Fibroblast of the aortic adventitia (primary cell): ENCODE results near the gene NAPA. TPM values are rescaled to one million over a fixed set of nuclear protein-coding genes. Genes with fewer than 3 reads are reported as not detected.

Experiments
- DNase-seq: peaks from one replicate; pipeline ENCODE4 v3.0.0-alpha.2; 2010; ENCODE audit warnings: low read depth
- H3K4me3 ChIP-seq: 2 replicates; pipeline ENCODE4 v1.5.1; 2011; ENCODE audit warnings: low read depth, mild to moderate bottlenecking, control low read depth, low read length, moderate library complexity
- total RNA-seq: library from RNA; depleted of rRNA; stranded (reverse); fragments of >200 nt; gene quantifications from 2 replicates; pipeline ENCODE4 v1.2.3, GENCODE V29; 2012; ENCODE audit warnings: low replicate concordance
- TF ChIP-seq, protein P1 (sequence below): IDR thresholded peaks from 2 replicates; pipeline ENCODE4 v1.5.1; 2011; ENCODE audit warnings: mild to moderate bottlenecking, low read length, control low read depth, inconsistent platforms; ENCODE audit not compliant: insufficient read depth

Gene NAPA
- total RNA-seq, 1 donor: 63.4 TPM

DNA sequence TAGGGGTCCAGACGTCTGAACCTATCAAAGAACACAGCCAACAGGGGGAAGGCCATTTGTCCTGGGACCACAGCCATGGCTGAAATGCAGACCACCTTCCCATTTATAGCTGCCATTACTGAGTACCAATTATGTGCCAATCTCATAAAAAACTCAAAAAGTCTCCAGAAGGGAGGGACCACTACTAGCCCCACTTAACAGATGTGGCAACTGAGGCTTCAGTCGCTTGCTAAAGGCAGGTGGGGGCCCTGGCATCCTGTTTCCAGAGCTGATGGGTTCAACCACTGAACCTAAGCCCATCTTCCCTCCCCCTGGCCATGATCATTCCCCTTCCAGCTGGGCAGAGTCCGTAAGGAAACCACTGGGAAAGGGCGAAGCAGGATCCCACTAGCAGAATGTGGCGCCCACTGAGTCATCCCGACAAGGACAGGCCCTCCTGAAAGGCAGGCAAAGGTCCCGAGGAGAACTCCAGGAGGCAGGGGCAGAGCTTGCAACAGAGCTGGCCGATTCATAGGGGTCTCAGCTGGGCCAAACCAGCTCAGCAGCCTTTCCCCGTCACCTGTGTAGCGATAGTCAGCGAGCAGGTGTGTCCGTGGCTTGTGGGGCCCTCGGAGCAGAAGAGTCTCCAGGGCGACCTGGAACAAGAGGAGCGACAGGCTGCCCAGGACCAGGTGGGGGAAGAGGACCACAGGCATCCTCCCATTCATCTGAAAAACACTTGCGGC lies 14.3 kb upstream of the NAPA start:
- no peak for DNase-seq

DNA sequence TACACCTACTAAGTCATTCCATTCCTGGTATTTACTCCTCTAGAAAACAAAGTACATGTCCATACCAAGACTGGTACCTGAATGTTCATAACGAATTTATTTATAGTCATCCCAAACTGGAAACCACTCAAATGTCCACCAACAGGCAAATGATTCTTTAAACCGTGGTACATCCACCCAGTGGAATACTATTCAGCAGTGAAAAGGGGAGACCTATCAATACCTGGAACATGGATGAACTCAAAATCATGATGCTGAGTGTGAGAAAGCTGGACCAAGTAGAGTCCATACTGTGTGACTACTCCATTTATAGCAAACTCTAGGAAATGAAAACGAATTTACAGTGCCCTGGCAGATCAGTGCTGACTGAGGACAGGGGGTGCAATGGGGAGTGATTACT lies 11.9 kb upstream of the NAPA start:
- DNase-seq: no peak
- TF ChIP-seq, protein P1, sequence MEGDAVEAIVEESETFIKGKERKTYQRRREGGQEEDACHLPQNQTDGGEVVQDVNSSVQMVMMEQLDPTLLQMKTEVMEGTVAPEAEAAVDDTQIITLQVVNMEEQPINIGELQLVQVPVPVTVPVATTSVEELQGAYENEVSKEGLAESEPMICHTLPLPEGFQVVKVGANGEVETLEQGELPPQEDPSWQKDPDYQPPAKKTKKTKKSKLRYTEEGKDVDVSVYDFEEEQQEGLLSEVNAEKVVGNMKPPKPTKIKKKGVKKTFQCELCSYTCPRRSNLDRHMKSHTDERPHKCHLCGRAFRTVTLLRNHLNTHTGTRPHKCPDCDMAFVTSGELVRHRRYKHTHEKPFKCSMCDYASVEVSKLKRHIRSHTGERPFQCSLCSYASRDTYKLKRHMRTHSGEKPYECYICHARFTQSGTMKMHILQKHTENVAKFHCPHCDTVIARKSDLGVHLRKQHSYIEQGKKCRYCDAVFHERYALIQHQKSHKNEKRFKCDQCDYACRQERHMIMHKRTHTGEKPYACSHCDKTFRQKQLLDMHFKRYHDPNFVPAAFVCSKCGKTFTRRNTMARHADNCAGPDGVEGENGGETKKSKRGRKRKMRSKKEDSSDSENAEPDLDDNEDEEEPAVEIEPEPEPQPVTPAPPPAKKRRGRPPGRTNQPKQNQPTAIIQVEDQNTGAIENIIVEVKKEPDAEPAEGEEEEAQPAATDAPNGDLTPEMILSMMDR: no peak
- no peak overlapping the region for H3K4me3 ChIP-seq

More for the DNA sequence above, 14.3 kb upstream of the NAPA start:
- no peak overlapping the region for H3K4me3 ChIP-seq
- TF ChIP-seq, protein P1: no peak

DNA sequence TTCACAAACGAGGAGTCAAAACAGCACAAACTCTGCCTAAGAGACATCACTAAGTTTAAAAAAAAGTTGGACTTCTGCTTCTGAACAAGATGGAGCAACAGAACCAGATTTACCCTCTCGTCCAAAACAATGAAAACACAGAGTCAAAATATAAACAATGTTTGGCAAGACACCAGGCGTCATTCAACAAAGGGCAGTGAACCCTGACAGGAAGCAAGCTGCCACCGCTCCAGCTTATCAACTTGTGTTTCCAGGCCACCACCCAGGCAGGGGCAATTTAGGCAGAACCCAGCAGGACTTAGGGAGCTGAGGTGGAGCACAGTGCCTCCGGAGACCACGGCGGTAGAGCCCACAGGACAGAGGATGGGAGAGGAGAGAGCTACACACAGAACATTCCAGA lies 8.6 kb upstream of the NAPA start:
- H3K4me3 ChIP-seq: no peak overlapping the region
- no peak for DNase-seq
- TF ChIP-seq, protein P1: no peak

DNA sequence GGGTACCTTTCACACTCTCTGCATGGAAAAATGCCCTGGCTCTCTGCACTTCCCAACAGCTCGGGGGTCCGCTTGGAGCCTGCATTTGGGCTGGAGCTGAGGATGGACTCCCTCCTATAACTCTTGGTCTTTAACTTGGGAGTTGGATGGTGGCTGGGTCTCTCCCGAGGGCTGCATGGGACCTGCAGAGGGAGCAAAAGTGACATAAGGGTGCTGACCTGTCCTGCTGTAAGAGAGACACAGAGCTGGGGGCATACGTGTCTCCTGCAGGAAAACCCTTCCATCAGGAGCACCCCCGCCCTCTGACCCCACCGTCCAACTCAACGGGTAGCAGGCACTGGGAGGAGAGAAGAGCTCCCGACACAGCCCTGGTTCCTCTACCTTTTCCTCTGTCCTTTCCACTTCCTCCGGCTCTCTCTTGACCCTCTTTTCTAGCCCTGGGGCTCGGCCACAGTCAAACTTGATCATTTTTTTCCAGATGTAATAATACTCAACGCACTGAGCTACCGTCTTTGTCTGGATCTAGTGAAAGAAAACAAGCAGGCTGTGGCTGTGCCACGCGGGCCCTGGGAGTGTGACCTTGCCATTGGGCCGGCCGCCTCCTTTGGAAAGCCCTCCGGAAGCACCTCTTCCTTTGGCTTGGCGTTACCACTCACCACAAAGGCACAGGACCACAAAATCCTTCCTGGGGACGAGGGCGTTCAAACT lies 6.8 kb upstream of the NAPA start:
- TF ChIP-seq, protein P1: no peak
- no peak for DNase-seq

DNA sequence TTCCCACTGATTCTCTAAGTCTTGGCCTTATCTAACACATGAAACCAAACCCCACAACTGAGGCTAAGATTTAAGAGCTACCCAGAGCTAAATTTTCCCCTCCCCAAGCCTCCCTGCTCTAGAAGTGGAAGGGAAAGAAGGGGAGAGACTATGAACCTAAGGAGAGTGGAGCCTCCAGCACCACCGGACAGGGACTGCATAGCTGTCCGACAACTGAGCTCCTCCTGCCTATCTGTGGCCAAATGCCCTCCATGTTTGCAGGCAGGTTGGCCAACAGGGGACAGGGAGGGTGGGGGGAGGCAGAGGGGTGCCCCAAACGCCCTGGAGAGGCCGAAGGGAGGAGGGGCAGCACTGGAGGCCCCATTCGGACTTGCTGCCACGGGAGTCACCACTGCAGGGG lies 6.0 kb upstream of the NAPA start:
- H3K4me3 ChIP-seq: no peak overlapping the region
- no peak for DNase-seq
- TF ChIP-seq, protein P1: no peak

More for the DNA sequence above, 6.8 kb upstream of the NAPA start:
- H3K4me3 ChIP-seq: no peak overlapping the region

DNA sequence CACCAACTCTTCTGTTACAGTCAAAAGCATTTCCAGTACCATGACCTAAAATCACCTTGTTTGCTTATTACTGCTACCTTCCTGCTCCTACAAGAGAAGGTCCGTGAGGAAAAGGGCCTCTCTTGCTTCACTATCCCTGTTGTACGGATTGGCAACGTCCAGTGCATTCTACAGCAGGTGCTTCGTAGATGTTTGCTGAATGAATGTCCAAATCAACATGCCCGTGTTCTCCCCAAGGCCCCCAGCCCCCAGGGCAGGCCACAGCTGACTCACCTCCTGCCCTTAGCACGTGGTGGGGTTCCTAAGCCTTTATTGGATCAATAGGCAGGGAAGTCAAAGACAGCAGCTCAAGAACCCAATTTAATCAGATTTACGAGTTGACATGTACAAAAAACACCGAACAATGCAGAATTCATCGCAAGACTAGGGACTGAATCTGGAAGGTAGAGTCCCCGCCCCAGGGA lies 5.5 kb upstream of the NAPA start:
- no peak for DNase-seq
- no peak overlapping the region for H3K4me3 ChIP-seq
- TF ChIP-seq, protein P1: no peak
